ENCODE measurements around the gene HRK.

Gene HRK

GRCh38 chr12:116881325-116881876 lies at the start of gene HRK:
HRK (minus strand) TSS chr12:116881441; CDS start chr12:116881307, 134 bp downstream.
- peak; percentile 38 for DNase-seq

GRCh38 chr12:116929885-116930284 lies 48.6 kb upstream of the HRK start:
- DNase-seq, result no peak

GRCh38 chr12:116928504-116928903 lies 47.3 kb upstream of the HRK start:
- DNase-seq, result no peak

GRCh38 chr12:116927244-116927940 lies 46.2 kb upstream of the HRK start:
- no peak for DNase-seq

- DNase-seq, result peak; percentile 39
These were observed 45.3 kb upstream of the HRK start for GRCh38 chr12:116926283-116927243.

GRCh38 chr12:116924558-116925453 lies 43.6 kb upstream of the HRK start:
- DNase-seq, result no peak

GRCh38 chr12:116922194-116922897 lies 41.1 kb upstream of the HRK start:
- DNase-seq, result no peak

- DNase-seq, result no peak
These were observed 39.7 kb upstream of the HRK start for GRCh38 chr12:116920939-116921338.

- DNase-seq, result no peak
These were observed 38.7 kb upstream of the HRK start for GRCh38 chr12:116919706-116920485.

GRCh38 chr12:116919247-116919661 lies 38.0 kb upstream of the HRK start:
- no peak for DNase-seq

GRCh38 chr12:116918464-116918863 lies 37.2 kb upstream of the HRK start:
- DNase-seq, result no peak

- no peak for DNase-seq
These were observed 35.5 kb upstream of the HRK start for GRCh38 chr12:116916714-116917114.

GRCh38 chr12:116916122-116916521 lies 34.9 kb upstream of the HRK start:
- DNase-seq, result no peak

GRCh38 chr12:116915326-116915725 lies 34.1 kb upstream of the HRK start:
- no peak for DNase-seq

- DNase-seq, result peak; percentile 89
These were observed 29.6 kb upstream of the HRK start, which contains the start of gene FBXW8 for GRCh38 chr12:116910645-116911451. FBXW8 (plus strand) TSS chr12:116910950; CDS start chr12:116911038, 88 bp downstream.

GRCh38 chr12:116910280-116910644 lies 29.0 kb upstream of the HRK start:
- DNase-seq, result no peak

- DNase-seq, result no peak
These were observed 25.0 kb upstream of the HRK start for GRCh38 chr12:116906285-116906684.

GRCh38 chr12:116903818-116904217 lies 22.6 kb upstream of the HRK start:
- DNase-seq, result no peak

GRCh38 chr12:116901612-116902011 lies 20.4 kb upstream of the HRK start:
- DNase-seq, result no peak

GRCh38 chr12:116898669-116899068 lies 17.4 kb upstream of the HRK start:
- no peak for DNase-seq

Data from right hindlimb (tissue), 1 donor.